Right lung (tissue), 10 donors: ENCODE results near the gene TIMP2. TPM values are rescaled to one million over a fixed set of nuclear protein-coding genes. Genes with fewer than 3 reads are reported as not detected.
A peak's percentile ranks its signal among the peaks of the same experiment; 100 is the strongest.
"Not testable (repeated sequence)": the region's sequence is repeated elsewhere in the genome, so short reads cannot be mapped to it uniquely, and the experiment has no call there.

Experiments used
- DNase-seq, 2 donors: peaks; one replicate each; pipeline ENCODE4 v3.0.0-alpha.2; 2013
- long read RNA-seq, 8 donors: transcript quantifications; one replicate each; lab custom pipeline, GENCODE V29; 2026
- polyA plus RNA-seq, 5 donors: library from polyadenylated mRNA; unstranded; fragments of 120-200 nt; gene quantifications; one replicate each; pipeline versions ENCODE4 v1.2.1 to v1.2.3, GENCODE V29; 2013; ENCODE audit warnings: inconsistent platforms in 1 of 5, low replicate concordance in 1 of 5; ENCODE audit not compliant: insufficient read length in 5 of 5, insufficient read depth in 1 of 5

The TIMP2 gene, protein sequence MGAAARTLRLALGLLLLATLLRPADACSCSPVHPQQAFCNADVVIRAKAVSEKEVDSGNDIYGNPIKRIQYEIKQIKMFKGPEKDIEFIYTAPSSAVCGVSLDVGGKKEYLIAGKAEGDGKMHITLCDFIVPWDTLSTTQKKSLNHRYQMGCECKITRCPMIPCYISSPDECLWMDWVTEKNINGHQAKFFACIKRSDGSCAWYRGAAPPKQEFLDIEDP
- polyA plus RNA-seq = 100 to 1,000 TPM; 154 to 188 (median 170) TPM
- long read RNA-seq, donor 1, transcript TIMP2-201 (5 exons, 3,652 nt) = major isoform, 67 of 74 reads
- long read RNA-seq, donor 1, partial matches to known transcripts = 6 of 74 reads
- long read RNA-seq, donor 1, other reads (novel, unspliced or antisense) = 0 of 74 reads
- long read RNA-seq, donor 2, transcript TIMP2-201 (5 exons, 3,652 nt) = major isoform, 36 of 37 reads
- long read RNA-seq, donor 2, partial matches to known transcripts = 0 of 37 reads
- long read RNA-seq, donor 2, other reads (novel, unspliced or antisense) = 0 of 37 reads
- long read RNA-seq, donor 3, transcript TIMP2-201 (5 exons, 3,652 nt) = major isoform, 37 of 38 reads
- long read RNA-seq, donor 3, partial matches to known transcripts = 0 of 38 reads
- long read RNA-seq, donor 3, other reads (novel, unspliced or antisense) = 0 of 38 reads
- long read RNA-seq, donor 4, transcript TIMP2-201 (5 exons, 3,652 nt) = major isoform, 29 of 37 reads
- long read RNA-seq, donor 4, partial matches to known transcripts = 7 of 37 reads
- long read RNA-seq, donor 4, other reads (novel, unspliced or antisense) = 0 of 37 reads
- long read RNA-seq, donor 5, transcript TIMP2-201 (5 exons, 3,652 nt) = major isoform, 52 of 73 reads
- long read RNA-seq, donor 5, partial matches to known transcripts = 18 of 73 reads
- long read RNA-seq, donor 5, other reads (novel, unspliced or antisense) = 0 of 73 reads
- long read RNA-seq, donor 6, transcript TIMP2-201 (5 exons, 3,652 nt) = major isoform, 56 of 57 reads
- long read RNA-seq, donor 6, partial matches to known transcripts = 0 of 57 reads
- long read RNA-seq, donor 6, other reads (novel, unspliced or antisense) = 0 of 57 reads
- long read RNA-seq, donor 7, transcript TIMP2-201 (5 exons, 3,652 nt) = major isoform, 29 of 32 reads
- long read RNA-seq, donor 7, partial matches to known transcripts = 0 of 32 reads
- long read RNA-seq, donor 7, other reads (novel, unspliced or antisense) = 0 of 32 reads
- long read RNA-seq, donor 8, transcript TIMP2-201 (5 exons, 3,652 nt) = major isoform, 23 of 23 reads
- long read RNA-seq, donor 8, partial matches to known transcripts = 0 of 23 reads
- long read RNA-seq, donor 8, other reads (novel, unspliced or antisense) = 0 of 23 reads

- peak; percentile 90 to 91 for DNase-seq
These were observed at the start of gene TIMP2 for GRCh38 chr17:78925234-78925633. TIMP2 (minus strand) TSS chr17:78925387; CDS start chr17:78925088, 299 bp downstream.

DNA sequence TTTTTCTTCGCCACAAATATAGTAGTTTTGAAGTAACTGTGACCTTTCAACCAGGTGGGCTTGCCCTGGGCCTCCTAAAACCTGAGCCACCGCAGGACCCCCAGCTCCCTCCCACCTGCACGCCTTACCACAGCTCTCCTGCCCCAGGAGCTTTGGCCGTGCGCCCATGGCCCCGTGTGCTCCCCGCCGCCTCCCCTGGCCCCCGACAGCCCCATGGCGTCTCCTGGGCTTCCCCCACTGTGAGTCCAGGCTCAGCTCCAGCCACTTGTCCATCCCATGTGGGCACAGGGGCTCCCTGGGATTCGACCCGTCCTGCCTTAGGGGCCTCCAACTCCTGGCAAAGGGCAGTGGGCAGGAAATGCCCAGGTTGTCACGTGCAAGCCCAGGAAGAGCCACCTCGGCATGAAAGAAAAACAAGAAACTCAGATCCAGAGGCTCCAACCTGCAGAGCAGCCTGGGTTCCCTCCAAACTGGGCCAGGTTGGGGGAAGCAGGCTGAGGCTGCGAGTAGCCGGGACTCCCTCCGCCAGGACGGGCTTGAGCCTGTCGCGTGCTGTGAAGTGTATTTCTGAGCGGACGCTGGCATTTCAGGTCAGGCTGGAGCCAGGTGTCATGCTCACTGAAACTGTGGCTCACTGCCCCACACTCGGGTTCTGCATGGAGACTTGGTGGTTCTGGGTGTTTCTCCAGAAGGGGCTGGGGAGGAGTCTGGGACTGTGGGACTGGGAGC is 48.8 kb upstream of the TIMP2 start:
- DNase-seq = no peak

- no peak for DNase-seq
These were observed 48.0 kb upstream of the TIMP2 start for GRCh38 chr17:78973196-78973595.

GRCh38 chr17:78972507-78973105 is 47.4 kb upstream of the TIMP2 start:
- DNase-seq = no peak

DNA sequence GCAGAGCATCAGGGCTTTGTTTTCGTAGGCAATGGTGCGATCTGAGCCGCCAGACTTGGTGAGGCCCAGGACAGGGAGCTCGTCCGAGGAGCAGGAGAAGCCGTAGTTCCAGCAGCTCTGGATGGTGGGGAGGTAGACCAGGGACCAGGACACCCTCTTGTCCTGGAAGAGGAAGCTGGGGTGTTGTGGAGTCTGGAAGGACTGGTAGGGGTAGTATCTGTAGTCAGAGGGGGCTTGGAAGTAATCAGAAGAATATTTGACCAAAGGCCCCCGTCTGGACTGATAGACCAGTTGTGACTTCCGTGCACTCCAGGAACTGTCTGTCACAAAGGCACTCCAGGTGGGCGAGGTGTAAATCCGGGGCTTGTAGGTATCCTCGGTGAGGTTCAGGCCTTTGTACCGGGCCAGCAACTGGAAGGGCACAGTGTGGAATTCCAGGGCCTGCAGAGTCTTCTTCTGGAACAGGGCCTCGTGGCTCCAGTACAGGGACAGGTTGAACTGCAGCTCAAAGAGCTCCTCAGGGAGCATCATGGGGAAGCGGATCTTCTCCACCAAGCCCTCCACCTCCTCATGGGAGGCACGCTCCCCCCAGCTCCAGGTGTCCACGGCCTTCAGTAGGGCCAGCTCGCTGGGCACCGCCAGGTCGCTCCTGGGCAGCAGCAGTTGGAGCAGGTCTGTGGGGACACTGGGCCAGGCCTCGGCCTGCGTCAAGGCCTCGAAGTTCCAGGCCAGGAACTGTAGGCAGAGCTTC is 46.7 kb upstream of the TIMP2 start:
- DNase-seq = no peak

- DNase-seq = peak; percentile 57 to 72
These were observed 45.9 kb upstream of the TIMP2 start for GRCh38 chr17:78970834-78971755.

- no peak for DNase-seq
These were observed 44.7 kb upstream of the TIMP2 start for GRCh38 chr17:78969865-78970264.

DNA sequence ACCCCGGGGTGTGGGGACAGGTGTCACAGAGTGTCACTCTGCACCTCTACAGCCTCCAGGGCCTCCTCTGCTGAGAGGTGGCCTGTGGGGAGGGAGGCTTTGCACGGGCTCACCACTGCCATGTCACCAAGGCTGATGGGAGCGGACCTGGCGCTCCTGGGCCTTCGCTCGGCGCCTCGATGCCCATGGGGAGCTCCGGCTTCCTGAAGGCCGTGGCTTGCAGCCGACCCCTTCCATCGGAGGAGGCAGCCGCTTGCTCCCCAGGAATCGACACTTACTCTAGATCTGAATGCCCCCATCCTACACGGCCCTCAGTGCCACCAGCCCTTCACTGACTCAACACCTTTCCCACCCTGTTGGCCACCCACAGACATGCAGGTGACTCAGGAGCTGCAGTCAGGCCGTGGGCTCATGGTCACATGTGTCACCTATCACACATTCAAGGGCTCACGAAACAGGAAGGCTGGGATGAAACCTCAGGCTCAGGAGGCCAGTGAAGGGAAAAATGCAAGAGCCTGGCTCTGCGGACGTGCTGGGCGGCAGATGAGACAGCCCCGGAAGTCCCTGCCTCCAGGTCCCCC is 42.7 kb upstream of the TIMP2 start:
- no peak for DNase-seq

DNA sequence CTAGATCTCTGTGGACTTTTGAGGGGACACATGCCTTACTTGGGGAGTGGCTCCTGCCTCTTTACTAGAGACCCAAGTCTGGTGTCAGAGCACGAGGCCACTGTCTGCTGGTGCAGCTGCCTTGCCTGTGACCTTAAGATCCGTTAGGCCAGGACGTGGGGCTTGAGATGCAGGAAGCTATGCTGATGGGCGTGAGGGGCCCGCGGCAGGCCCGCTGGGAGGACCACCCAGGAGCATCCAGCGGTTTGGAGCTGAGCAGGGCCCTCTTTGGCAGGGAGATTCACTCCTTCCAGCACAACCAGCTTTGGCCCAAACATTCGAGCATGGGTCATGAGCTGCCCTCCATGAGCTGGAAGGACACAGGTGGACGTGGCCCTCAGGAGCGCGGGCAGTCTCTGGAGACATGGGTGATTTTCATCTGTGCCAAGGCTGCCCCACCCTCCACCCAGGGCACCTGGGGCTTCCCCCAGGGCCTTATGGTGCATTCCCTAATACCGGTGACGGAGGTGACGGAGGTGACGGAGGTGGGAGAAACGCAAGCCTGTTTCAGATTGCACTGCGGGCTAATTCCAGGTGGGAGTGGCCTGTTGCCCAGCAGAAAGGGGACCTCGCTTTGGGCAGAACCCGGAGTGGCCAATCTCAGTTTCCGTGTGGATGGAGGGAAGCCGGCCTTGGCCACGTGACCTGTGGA is 41.9 kb upstream of the TIMP2 start:
- DNase-seq = no peak

DNA sequence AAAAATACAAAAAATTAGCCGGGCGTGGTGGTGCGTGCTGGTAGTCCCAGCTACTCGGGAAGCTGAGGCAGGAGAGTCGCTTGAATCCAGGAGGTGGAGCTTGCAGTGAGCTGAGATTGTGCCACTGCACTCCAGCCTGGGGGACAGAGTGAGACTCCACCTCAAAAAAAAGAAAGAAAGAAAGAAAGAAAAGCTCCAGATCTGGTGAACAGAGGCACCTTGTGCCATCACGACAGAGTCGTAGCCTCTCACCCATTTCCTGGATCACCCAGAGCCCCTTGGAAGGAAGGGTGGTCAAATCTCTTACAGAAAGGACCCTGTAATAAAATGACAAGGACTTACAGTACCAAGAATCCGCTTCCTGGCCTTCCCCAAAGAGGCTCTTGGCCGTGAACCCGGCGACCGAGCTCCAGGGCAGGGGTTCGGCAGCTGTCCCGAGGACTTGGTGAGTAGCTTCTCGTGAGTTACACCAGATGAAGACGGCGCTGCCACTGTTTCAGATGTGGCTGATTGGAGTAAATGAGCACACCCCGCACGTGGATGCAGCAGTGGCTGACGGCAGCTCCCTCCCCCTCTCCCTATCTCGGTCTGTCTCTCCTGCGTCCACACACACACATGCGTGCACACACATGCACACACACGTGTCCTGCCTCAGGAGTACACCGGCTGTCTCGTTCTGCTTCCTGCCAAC is 41.1 kb upstream of the TIMP2 start:
- DNase-seq = no peak

DNA sequence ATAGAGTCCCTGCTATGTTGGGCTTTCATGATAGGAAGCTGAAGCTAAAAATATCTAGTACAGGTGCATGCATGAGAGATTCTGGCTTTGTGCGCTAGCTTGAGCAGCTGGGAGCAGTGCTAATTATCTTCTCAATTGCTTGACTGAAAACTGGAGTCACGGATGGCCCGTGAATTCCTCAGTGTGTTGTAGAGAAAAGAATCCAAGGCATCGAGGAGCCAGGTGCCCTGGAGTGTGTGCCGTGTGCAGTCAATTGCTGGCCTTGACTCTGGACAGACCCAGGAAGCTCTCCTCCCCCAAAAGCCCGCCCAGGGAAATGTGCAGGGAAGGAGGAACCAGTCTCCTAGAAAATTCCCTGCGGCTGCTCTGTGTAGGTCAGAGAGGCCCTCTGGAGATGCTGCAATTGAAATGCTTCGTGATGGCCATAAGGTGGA is 40.3 kb upstream of the TIMP2 start:
- no peak for DNase-seq

DNA sequence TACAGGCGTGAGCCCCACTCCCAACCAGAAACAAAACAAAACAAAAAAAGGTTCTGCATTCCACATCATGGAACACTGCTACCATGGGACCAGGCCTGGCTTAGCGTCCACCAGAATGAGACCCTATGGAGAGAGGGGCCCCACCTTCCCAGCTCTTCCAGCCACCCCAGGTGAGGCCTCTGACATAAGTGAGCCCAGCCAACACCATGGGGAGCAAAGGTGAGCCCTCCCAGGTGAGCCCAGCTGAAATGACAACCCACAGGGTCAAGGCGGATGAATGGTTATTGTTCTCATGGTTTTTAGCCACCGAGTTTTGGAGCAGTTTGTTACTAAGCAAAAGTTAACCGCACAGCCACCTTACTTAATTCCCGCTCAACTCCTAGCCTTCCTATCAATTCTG is 38.2 kb upstream of the TIMP2 start:
- DNase-seq = no peak

GRCh38 chr17:78962984-78963348 is 37.8 kb upstream of the TIMP2 start:
- not testable (repeated sequence) for DNase-seq

GRCh38 chr17:78962345-78962983 is 37.3 kb upstream of the TIMP2 start:
- no peak for DNase-seq

DNA sequence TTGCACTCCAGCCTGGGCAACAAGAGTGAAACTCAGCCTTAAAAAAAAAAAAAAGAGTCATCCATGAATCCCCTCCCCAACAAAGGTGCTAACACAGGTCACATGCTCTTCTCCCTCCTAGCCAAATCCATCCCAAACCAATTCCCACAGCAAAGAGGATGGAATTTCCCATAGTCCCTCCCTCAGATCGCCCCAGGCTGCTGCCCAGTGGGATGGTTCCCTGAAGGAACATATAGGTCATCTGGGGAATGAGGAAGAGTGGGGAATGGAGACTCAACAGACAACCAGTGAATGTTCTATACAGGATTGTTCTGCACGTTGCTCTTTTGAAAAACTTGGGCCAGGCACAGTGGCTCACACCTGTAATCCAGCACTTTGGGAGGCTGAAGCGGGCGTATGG is 36.4 kb upstream of the TIMP2 start:
- no peak for DNase-seq

- no peak for DNase-seq
These were observed 35.7 kb upstream of the TIMP2 start for GRCh38 chr17:78960928-78961327.
